ENCODE data around the gene EGFL7. TPM values are rescaled to one million over a fixed set of nuclear protein-coding genes. Genes with fewer than 3 reads are reported as not detected.
A peak's percentile ranks its signal among the peaks of the same experiment; 100 is the strongest.

Gene EGFL7
- total and polyA plus RNA-seq, 2 of the 8 experiments (the other 6 are each of a cell fraction or from before 2014, with no cell fraction given): 37.8 to 53.4 TPM

- ChIA-PET CTCF (ENCODE audit: partially characterized antibody) (interaction anchor here (0.5 to 12.8 kb wide), 11 partner anchors 10 to 842 kb away, joined by 3 to 125 read pairs (median 4); no protein-coding TSS in a partner anchor), POLR2A (ENCODE audit: partially characterized antibody) (interaction anchor here (1.2 to 3.1 kb wide), 2 partner anchors 8 to 11 kb away, joined by 3 to 15 read pairs; no protein-coding TSS in a partner anchor)
- no peak overlapping the region for H3K4me3 ChIP-seq (ENCODE audit: extremely low read depth in 1 of 4, insufficient read depth in 2 of 4, low read depth in 3 of 4, low read length in 4 of 4)
- no peaks in the 10 kb centered on the region for H3K79me2 ChIP-seq (ENCODE audit: control insufficient read depth in 1 of 2, insufficient read depth in 2 of 2, low read length in 2 of 2)
- H3K23ac ChIP-seq (ENCODE audit: insufficient read length): no peak overlapping the region
- peaks cover 0 to 24% (median 11%) of the 10 kb centered on the region in 4 experiments; a peak in 4 of 7 replicates for H3K4me1 ChIP-seq (replicated peaks in 1 of 4; ENCODE audit: control insufficient read depth in 3 of 4, insufficient read depth in 4 of 4, low read length in 3 of 4)
- H3K27me3 ChIP-seq (replicated peaks in 1 of 4; ENCODE audit: control insufficient read depth in 3 of 4, extremely low read depth in 1 of 4, insufficient read depth in 3 of 4, low read length in 3 of 4): peaks cover 0 to 11% (median 5%) of the 10 kb centered on the region in 4 experiments; a peak in 4 of 7 replicates
- no peaks in the 10 kb centered on the region for H3K36me3 ChIP-seq (ENCODE audit: control insufficient read depth in 2 of 4, insufficient read depth in 4 of 4, low read length in 3 of 4)
- H3K79me1 ChIP-seq (ENCODE audit: low read depth, low read length): peaks cover 6% of the 10 kb centered on the region
- H4K91ac ChIP-seq (replicated peaks; ENCODE audit: insufficient read length, low read length): no peak overlapping the region
- H3K4ac ChIP-seq (replicated peaks; ENCODE audit: insufficient read length, low read depth, low read length): no peak overlapping the region
- no peak for DNase-seq (ENCODE audit: low read depth in 1 of 2, low spot score in 2 of 2)
- peaks cover 2 to 10% of the 10 kb centered on the region in 2 experiments for H4K20me1 ChIP-seq (replicated peaks in 1 of 2; ENCODE audit: control insufficient read depth in 1 of 2, insufficient read depth in 2 of 2, low read length in 2 of 2)
- no peak overlapping the region for H4K5ac ChIP-seq (ENCODE audit: insufficient read length, low read depth, low read length)
- H2BK12ac ChIP-seq (ENCODE audit: low read depth, low read length): 0 out of 2 replicates have a peak overlapping the region, but pooled peaks have one; percentile 14
- no peaks in the 10 kb centered on the region for H3K9me3 ChIP-seq (ENCODE audit: insufficient read depth in 2 of 2, low read depth in 1 of 2, low read length in 1 of 2)
- H2AFZ ChIP-seq (ENCODE audit: low read length): no peak overlapping the region
- H2BK15ac ChIP-seq (ENCODE audit: low read length): no peak overlapping the region
- H3K56ac ChIP-seq (replicated peaks; ENCODE audit: insufficient read length, low read depth, low read length): no peak overlapping the region
- H3K23me2 ChIP-seq (ENCODE audit: low read depth, low read length): peaks cover 13% of the 10 kb centered on the region; the same call in 1 of the 2 replicates
- H3K27ac ChIP-seq (ENCODE audit: low read depth, low read length): no peak overlapping the region
- no peak overlapping the region for H2BK5ac ChIP-seq (ENCODE audit: low read depth, low read length)
- H2BK20ac ChIP-seq (ENCODE audit: low read length): no peak overlapping the region
- H2BK120ac ChIP-seq (replicated peaks; ENCODE audit: low read depth, low read length): no peak overlapping the region
- no peak overlapping the region; the same call in 1 of the 2 replicates for H4K8ac ChIP-seq (ENCODE audit: extremely low read depth, insufficient read depth, low read length)
- no peak for FAIRE-seq
- whole genome bisulfite sequencing, 2 experiments (ENCODE audit: extremely low coverage in 1 of 2, insufficient coverage in 1 of 2, insufficient read length in 1 of 2, insufficient replicate concordance in 2 of 2, low coverage in 1 of 2, low lambda C conversion rate in 2 of 2, missing lambda C conversion rate in 1 of 2): 88% methylated on average over 14 of the region's 14 CpGs; no CpG with 5 or more reads in 1 of the 2 experiments
- no peak overlapping the region for H3K14ac ChIP-seq (ENCODE audit: insufficient read length)
- H3K18ac ChIP-seq (ENCODE audit: extremely low read depth, low read length): no peak overlapping the region
- H3K9ac ChIP-seq (replicated peaks in 1 of 4; ENCODE audit: extremely low read depth in 1 of 4, low read depth in 3 of 4, low read length in 3 of 4): no peak overlapping the region
- H2AK5ac ChIP-seq (ENCODE audit: low read depth, low read length): no peak overlapping the region
- H3K4me2 ChIP-seq (ENCODE audit: insufficient read depth in 1 of 2, low read depth in 2 of 2, low read length in 2 of 2): no peak overlapping the region
- TF ChIP-seq YY1 (IDR thresholded peaks at IDR 0.05; ENCODE audit: low read depth, low read length) (no peak), SIRT6 (IDR thresholded peaks at IDR 0.05; ENCODE audit: low read length) (no peak), RFX5 (IDR thresholded peaks at IDR 0.05; ENCODE audit: borderline replicate concordance, low read depth, low read length) (no peak), TCF12 (IDR thresholded peaks at IDR 0.05; ENCODE audit: low read depth, low read length) (no peak), EZH2 (IDR thresholded peaks at IDR 0.05; ENCODE audit: low read depth, low read length, severe bottlenecking) (no peak), ZNF274 (IDR thresholded peaks at IDR 0.05; ENCODE audit: borderline replicate concordance, extremely low read depth, low read length) (no peak)
Observed at GRCh38 chr9:136683755-136684154, 21.0 kb downstream of the EGFL7 start.
